IPS DF 4.7 (cell line): ENCODE data around the gene VN1R5.
A peak's percentile ranks its signal among the peaks of the same experiment; 100 is the strongest.
"Not testable (repeated sequence)": the region's sequence is repeated elsewhere in the genome, so short reads cannot be mapped to it uniquely, and the experiment has no call there.

ENCODE experiments used
- DNase-seq: peaks from one replicate; pipeline ENCODE4 v3.0.0-alpha.2; 2013; ENCODE audit warnings: low spot score; ENCODE audit errors: extremely low read depth

VN1R5 gene

DNA sequence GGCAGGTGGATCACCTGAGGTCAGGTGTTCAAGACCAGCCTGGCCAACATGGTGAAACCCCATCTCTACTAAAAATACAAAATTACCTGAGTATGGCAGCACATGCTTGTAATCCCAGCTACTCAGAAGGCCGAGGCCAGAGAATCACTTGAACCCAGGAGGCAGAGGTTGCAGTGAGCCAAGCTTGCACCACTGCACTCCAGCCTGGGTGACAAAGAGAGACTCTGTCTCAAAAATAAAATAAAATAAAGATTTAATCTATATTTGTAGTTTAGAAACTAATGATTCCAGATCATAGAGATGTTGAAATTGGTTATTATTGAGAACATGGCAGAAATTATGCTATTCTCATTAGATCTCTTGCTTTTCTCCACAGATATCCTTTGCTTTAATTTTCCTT is at the start of gene VN1R5:
Gene VN1R5, plus strand, starts transcription at position 301 of the 400 bp plus-strand sequence.
- not testable (repeated sequence) for DNase-seq

DNA sequence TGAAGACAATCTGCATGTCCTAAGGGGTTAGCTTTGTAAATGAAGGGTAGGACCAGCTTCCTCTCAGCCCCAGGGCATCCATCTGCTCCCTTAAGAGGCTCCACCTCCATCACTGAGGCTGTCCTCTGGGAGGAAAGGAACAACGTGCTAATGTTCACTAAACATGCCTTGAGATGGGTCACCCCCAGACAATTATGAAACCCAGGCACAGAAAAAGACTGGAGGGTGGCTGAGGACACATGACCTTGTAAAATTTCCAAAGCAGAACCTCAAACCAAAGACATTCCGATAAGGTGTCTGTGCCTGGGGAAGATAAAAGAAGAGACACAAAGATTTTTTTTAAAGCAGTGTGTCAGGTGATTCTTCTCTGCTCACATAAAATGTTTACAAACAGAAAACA is 46.5 kb upstream of the VN1R5 start:
- DNase-seq: no peak

DNA sequence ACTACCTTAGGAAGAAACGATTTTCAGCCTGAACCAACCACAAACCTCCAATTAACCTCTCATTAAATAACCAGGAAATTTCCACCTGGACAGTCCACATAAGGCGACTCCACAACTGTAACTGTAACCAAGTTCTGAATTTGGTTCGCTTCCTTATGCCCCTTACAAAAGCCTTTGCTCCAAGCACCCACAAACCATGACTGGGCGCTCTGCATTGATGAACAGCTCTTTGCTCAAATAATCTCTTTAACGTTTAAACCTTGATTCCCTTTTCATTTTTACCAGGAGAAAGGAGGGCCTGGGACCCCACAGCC is 45.9 kb upstream of the VN1R5 start:
- DNase-seq: no peak

DNA sequence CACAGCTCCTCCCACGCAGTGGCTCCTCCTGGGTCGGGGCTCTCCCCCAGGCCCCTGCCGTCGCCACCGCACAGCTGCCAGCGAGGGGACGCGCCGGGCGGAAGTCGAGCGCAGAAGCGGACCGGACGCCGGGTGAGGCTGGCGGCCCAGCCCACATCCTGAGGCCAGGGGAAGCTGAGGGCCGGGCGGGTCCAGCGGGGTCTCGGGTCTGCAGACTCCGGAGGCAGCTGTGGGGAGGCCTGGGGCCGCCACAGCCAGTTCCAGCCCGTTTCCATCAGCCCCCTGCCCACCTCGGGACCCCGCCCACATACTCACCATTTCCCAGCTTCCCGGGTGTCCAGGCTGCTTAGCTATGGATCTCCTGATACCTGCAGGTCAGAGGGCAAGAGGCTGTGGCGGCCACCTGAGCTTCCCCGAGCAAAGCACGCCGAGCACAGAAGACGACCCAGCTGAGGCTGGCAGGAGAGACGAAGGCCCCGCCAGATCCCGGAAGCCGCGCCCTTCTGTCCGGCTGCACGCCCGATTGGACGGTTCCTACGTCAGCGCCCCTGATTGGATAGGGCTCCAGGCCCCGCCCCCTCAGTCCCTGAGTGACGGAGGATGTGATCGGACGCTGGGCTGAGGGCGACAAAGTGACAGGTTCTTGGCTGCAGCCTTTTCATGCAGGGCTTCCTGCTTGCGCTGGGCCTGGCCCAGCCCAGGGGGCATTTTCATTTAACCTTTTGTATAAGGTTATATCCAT is 45.3 kb upstream of the VN1R5 start:
- peak; percentile 69 for DNase-seq

DNA sequence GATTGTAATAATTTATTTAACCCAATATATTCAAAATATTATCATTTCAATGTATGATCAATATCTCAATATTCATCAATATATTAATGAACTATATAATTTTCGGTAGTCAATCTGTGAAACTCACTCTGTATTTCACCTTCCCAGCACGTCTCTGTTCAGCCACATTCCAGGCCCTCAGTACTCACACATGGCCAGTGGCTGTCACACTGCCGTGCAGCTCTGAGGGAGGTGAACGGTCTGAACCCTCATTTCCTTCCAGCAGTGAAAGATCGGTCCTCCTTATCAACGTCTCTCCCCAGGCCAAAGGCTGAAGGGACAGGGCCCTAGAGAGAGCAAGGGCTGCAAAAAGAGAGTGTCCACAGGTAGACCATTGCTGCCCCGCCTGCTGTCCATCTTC is 44.5 kb upstream of the VN1R5 start:
- DNase-seq: no peak

DNA sequence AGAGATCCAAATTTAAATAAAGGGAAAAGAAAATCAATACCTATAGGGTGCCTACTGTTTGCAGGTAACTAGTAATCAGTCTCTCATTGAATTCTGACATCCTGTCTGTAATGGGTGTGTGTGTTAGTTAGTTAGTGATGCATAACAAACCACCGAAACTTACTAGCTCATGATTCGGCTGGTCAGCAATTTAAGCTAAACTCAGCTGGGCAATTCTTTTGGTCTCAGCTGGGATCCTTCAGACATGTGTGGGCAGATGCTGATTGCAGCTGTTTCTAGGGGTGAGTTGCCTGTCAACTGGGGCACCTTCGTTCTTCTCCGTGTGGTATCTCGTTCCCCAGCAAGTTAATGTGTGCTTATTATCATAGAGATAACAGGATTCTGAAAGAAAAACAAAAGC is 43.9 kb upstream of the VN1R5 start:
- DNase-seq: no peak

DNA sequence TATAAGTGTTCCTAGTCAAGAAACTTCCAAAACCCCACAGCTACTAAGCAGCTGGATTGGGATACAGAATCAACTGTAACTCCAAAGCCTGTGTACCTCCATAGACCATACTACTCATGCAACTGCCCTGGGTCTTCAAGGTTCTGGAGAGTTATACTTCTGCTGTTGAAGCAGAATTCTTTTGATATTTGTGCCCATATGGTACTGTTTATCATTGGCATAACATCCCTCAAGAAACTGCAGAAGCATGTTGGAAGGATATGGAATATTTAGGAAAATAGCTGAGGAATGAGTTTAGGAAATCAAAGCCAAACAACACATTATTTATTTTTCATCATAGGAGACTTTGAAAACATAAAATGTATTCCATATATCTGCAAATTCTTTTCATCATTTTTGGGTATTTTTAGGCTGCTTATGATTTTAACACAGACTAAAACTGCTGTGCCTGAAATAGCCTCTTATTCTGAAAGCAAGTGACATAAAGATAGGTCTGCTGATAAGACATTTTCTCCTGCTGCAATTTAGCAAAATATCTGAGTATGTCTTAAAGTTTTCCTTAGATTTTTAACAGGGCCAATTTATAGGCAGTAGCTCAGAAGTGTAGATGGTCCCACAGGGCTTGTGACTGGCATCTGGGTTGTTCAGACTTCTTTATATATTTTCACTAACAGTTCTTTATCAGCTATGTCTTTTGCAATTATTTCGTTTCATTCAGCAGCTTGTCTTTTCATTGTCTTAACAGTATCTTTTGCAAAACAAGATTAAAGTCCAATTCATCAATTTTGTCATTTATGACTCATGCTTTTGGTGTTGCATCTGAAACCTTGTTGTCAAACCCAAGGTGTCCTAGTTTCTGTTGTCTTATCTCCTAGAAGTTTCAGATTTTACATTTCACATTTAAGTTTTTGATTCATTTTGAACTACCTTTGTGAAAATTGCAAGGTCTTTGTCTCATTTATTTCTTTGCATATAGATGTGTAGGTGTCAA is 43.0 kb upstream of the VN1R5 start:
- DNase-seq: no peak

DNA sequence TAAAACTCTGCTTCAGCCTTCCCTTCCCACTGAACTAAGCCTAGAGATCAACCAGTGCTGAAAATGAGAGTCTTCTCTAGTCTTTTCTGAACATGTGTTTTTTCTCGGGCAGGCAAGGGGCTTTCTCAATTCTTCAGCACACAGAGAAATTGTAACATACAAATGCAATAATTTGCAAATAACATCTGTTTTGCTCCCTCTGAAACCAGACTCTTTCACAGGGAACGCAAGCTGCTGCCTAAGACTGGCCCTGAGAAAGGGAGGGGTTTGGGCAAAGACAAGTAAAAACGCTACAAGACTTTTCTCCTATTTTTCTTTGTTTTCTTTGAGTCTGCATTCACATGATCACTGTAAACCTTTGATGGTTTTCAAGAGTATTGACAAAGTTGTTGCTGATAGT is 39.6 kb upstream of the VN1R5 start:
- DNase-seq: no peak

DNA sequence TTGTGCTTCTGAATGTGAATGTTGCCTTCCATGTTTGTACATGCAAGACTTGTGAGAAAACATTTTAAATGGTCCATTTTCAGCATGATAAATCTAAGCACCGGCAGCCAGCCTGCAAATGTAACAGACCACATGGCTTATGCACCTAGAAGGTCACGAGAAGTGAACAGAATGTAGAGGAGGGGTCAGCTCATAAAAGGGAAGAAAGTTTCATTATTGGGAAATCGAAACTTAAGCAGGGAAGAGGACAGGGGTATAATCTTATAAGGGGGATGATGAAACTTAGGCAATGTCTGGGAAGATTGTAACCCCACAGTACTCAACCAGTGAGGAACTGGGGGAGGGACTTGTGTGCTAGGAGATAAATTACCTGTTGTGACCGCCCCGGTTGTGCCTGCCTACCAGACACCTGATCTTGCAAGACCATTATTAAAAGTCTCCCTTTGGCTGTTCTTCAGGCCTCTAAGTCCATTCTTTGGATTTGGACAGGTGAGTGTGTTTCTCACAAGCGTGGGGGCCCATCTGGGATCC is 37.7 kb upstream of the VN1R5 start:
- DNase-seq: no peak

DNA sequence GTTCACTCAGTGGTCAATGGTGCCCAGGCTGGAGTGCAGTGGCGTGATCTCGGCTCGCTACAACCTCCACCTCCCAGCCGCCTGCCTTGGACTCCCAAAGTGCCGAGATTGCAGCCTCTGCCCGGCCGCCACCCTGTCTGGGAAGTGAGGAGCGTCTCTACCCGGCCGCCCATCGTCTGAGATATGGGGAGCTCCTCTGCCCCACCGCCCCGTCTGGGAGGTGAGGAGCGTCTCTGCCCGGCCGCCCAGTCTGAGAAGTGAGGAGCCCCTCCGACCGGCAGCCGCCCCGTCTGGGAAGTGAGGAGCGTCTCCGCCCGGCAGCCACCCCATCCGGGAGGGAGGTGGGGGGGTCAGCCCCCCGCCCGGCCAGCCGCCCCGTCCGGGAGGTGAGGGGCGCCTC is 35.6 kb upstream of the VN1R5 start:
- not testable (repeated sequence) for DNase-seq

DNA sequence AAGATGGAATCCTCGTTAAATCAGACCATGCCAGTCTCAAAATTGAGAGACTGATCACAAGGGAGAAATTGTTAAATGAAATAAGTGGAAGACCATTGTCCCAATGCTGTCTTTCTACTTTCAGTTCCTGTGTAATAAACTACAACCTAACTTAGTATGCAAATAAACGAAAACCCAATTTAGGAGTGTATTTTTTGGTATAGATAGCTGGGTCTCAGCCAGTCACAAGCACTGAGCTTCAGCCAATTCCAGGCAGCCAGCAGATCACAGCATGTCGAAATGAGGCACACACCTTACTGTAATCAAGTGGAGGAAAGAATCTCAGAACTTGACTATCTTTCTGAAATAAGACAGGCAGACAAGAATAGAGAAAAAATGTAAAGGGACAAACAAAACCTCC is 33.0 kb upstream of the VN1R5 start:
- DNase-seq: no peak

DNA sequence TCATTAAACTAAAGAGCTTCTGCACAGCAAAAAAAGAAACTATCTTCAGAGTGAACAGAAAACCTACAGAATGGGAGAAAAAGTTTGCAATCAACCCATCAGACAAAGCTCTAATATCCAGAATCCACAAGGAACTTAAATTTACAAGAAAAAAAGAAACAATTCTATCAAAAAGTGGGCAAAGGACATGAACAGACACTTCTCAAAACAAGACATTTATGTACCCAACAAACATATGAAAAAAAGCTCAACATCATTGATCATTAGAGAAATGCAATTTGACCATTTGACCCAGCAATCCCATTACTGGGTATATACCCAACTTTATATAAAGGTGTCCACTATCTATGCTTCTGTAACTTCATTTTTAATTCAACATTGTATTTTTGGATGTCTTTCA is 31.1 kb upstream of the VN1R5 start:
- DNase-seq: no peak

DNA sequence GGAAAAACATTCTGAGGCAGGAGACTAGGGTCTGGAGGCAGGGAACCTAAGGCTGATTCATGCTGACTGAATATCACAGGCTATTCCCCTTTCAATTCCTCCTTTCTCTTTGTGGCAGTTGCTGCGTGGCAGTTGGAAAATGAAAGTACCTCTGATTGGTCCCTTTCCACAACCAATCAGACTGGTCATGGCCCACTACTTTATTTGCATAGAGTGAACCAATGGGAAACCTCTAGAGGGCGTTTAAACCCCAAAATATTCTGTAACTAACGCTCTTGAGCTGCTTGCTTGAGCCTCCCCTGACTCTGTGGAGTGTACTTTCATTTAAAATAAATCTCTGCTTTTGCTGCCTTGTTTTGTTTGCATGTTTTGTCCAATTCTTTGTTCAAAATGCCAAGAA is 27.7 kb upstream of the VN1R5 start:
- DNase-seq: no peak

DNA sequence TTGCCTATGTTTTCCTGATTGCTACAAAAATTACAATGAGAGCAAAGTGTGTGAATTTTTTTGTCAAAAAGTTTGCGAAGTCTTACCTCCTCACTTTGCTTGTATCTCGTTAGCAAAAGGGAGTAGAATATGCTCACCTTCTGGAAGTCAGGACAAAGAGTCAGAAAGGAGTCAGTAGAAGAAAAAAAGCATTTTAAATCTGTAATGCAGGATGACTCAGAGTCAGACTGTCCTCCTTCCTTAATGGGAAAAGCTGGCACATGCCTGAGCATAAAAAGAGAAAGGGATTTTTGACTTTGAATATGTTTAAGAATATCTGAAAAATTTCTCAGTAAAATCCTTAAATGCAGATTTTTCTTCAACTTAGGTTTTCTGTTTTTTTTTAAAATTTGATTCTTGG is 14.2 kb upstream of the VN1R5 start:
- no peak for DNase-seq

DNA sequence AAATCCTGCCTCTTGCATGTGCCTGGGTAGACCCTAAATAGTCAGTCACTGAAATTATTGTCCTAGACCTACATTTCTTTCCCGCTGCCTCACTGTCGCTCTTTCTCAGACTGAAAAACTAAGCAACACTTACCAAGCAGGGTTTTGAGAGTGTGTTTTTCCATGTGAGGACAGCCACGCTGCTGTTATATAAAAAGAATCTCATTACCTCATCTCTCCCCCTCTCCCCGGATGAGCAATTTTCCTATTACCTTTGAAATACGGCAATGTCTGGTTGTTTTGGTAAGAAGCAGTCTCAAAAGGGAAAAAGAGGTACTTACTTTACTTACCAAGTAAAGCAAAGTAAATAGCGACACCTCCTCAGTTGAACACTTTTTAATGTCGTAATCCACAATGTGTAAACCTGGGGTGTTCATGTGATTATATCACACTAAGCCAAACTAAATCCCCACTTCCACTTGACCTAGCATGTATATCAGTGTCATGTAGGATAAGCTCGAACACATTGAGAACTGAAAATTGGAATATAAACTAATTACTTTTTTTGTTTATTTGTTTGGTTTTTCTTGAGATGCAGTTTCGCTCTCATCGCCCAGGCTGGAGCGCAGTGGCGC is 12.2 kb upstream of the VN1R5 start:
- DNase-seq: no peak

DNA sequence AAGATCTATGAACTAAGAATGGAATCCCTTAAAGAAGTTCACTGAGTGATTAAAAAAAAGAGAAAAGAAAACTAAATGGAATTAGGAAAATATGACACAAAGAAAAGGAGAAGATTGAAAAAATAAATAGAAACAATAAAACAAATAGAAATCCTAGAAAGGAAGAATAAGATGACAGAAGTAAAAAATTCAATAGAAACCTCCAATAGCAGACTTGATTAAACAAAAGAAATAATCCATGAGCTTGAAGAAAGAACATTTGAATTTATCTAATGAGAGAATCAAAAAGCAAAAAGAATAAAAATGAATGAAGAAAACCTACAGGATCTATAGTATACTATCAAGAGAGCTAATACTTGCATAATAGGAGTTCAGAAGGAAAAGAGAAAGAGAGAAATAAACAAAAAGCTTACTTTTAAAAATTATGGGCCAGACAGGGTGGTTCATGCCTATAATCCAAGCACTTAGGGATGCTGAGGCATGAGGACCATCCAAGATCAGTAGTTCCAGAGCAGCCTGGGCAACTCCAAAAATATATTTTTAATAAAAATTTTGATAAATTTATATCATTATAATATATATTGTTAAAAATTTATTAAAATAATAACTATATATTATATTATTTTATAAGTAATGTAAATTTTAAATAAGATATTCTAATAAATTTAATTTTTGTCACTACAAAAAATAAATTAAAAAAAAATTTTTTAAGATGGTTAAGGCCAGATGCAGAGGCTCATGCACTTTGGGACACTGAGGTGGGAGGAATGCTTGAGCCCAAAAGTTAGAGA is 9.4 kb upstream of the VN1R5 start:
- no peak for DNase-seq

DNA sequence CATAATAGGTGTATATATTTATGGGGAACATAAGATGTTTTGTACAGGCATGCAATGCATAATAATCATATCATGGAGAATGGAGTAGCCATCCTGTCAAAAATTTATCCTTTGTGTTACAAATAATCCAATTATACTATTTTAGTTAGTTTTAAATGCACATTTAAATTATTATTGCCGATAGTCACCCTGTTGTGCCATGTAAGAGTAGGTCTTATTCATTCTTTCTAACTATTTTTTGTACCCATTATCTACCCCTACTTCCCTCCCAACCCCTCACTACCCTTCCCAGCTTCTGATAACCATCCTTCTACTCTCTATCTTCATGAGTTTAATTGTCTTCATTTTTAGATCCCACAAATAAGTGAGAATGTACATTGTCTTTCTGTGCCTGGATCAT is 8.3 kb upstream of the VN1R5 start:
- DNase-seq: no peak

DNA sequence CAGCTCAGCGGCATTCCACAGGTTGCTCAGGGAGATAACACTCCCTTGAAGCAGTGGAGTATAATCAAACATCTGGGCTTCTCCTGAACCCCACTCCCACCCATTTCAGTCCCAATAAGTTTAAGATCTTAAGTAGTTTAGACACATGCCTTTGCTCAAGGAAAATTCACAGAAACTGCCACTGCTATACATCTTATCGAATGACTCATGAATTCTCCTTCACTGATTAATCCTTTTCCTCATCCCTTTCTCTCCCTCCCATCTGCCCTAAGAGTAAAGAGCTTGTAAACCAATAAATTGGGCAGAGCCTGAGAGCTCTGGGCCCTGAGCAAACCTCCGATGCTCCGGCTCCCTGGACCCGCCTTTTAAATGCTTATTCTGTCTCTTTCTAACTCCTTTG is 10.2 kb downstream of the VN1R5 start:
- no peak for DNase-seq

DNA sequence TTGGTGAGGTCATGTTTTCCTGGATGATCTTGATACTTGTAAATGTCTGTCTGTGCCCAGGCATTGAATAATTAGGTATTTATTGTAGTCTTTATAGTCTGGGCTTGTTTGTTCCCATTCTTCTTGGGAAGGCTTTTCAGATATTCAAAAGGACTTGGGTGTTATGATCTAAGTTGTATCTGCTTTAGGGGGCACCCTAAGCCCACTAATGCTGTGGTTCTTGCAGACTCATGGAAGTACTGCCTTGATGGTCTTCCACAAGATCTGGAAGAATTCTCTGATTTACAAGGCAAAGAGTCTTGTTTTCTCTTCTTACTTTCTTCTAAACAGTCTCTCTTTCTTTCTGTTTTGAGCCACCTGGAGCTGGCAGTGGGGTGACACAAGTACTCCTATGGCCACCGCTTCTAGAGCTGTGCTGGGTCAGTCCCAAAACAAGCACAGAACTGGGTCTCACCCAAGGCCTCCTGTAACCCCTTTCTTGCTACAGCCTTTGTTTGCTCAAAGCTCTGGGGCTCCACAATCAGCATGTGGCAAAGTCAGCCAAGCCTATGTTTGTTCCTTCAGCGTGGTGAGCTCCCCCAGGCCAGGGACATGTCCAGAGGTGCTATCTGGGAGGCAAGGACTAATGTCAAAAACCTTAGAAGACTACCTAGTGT is 12.6 kb downstream of the VN1R5 start:
- DNase-seq: no peak

DNA sequence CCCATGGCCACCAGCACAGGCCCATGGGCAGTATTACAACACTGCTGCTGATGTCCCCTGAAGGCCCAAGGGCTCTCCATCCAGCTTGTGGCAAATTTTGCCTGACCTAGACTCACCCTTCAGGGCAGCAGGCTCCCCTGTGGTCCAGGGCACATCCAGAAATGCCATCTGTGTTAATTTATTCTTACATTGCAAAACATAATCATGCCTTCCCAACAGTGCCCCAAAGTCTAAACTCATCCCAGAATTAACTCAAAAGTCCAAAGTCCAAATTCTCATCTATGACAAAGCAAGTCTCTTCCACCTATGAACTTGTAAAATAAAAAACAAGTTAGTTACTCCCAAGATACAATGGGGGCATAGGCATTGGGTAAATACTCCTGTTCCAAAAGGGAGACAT is 13.3 kb downstream of the VN1R5 start:
- DNase-seq: no peak

DNA sequence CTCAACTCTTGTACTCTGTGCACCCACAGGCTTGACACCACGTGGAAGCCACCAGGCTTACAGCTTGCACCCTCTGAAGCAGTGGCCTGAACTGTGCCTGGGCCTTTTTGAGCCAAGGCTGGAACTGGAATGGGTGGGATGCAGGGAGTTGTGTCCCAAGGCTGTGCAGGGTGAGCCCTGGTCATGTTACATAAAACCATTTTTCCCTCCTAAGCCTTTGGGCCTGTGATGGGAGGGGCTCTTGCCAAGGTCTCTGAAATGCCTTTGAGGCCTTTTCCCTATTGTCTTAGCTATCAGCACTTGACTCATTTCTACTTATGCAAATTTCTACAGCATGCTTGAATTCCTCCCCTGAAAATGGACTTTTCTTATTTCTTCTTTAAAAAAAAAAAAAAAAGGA is 14.1 kb downstream of the VN1R5 start:
- DNase-seq: no peak
